GM12878 (cell line): ENCODE results near the gene LHX5. TPM values are rescaled to one million over a fixed set of nuclear protein-coding genes. Genes with fewer than 3 reads are reported as not detected.

Experiments used
- ATAC-seq: fragments of 200-7000 bp; cut with Tn5 transposase; 3 replicates; pipeline ENCODE4 v1.9.1; 2020; ENCODE audit warnings: mild to moderate bottlenecking, moderate library complexity
- BruUV-seq: library from RNA; stranded (reverse); fragments of 400-500 nt; replicated peaks from 2 replicates; lab custom pipeline; 2021; lab: Mats Ljungman, UMichigan
- CTCF ChIA-PET: fragments of 300-600 bp; sonication (Branson Sonifier 250); formaldehyde crosslinking; extraction: SDS; loops from one replicate; lab custom pipeline; 2021; ENCODE audit warnings: inconsistent platforms; lab: Yijun Ruan, JAX
- POLR2A ChIA-PET: fragments of 350-600 bp; formaldehyde crosslinking; extraction: SDS; loops from one replicate; lab custom pipeline; 2021; ENCODE audit warnings: inconsistent platforms; lab: Charles Lee
- RAD21 ChIA-PET: fragments of 300-600 bp; sonication (Branson Sonifier 250); formaldehyde crosslinking; loops from one replicate; lab custom pipeline; 2023; ENCODE audit warnings: antibody characterized with exemption; ENCODE audit not compliant: unreplicated experiment; lab: Charles Lee
- SMC1A ChIA-PET: fragments of 300-600 bp; sonication (Branson Sonifier 250); formaldehyde crosslinking; loops from one replicate; lab custom pipeline; 2023; ENCODE audit not compliant: unreplicated experiment, uncharacterized antibody; lab: Charles Lee
- DNase-seq: peaks from one replicate; pipeline ENCODE4 v3.0.0-alpha.2; 2011; ENCODE audit warnings: low read depth, low spot score
- FAIRE-seq: peaks from 3 replicates; lab custom pipeline; 2011; peaks lifted over from hg19 to GRCh38; lab: Jason Lieb, UNC
- H2AFZ ChIP-seq: 2 replicates; pipeline ENCODE4 v1.6.0; 2011; ENCODE audit warnings: low read depth, low read length, control low read depth; ENCODE audit not compliant: control insufficient read depth
- H3K27ac ChIP-seq: 2 replicates; pipeline ENCODE4 v1.5.1; 2011; ENCODE audit warnings: control low read depth; ENCODE audit not compliant: control insufficient read depth, insufficient read depth
- H3K27me3 ChIP-seq, 2 experiments: replicated peaks in 1 of 2; 2 replicates each; pipeline versions ENCODE4 v1.6.0 to v1.6.1; 2011; ENCODE audit warnings: low read length in 1 of 2; ENCODE audit not compliant: control insufficient read depth in 2 of 2, insufficient read depth in 2 of 2
- H3K36me3 ChIP-seq, 2 experiments: 2 replicates each; pipeline ENCODE4 v1.5.1; 2011; ENCODE audit warnings: low read length in 1 of 2; ENCODE audit not compliant: control insufficient read depth in 2 of 2, insufficient read depth in 2 of 2
- H3K4me1 ChIP-seq: 2 replicates; pipeline ENCODE4 v1.6.1; 2011; ENCODE audit warnings: mild to moderate bottlenecking, low read length, moderate library complexity, mixed read lengths; ENCODE audit not compliant: control insufficient read depth, insufficient read depth
- H3K4me2 ChIP-seq: 2 replicates; pipeline ENCODE4 v1.6.0; 2011; ENCODE audit warnings: control low read depth; ENCODE audit not compliant: control insufficient read depth, insufficient read depth
- H3K4me3 ChIP-seq: fragments of 200-600 bp; sonication (generic); 2 replicates; pipeline ENCODE4 v1.5.1; 2016
- H3K79me2 ChIP-seq: 2 replicates; pipeline ENCODE4 v1.6.0; 2011; ENCODE audit warnings: low read length; ENCODE audit not compliant: control insufficient read depth, insufficient read depth
- H3K9ac ChIP-seq: 2 replicates; pipeline ENCODE4 v1.8.0; 2011; ENCODE audit warnings: low read length, control low read depth, mixed read lengths; ENCODE audit not compliant: control insufficient read depth, insufficient read depth
- H3K9me3 ChIP-seq: replicated peaks from 3 replicates; pipeline ENCODE4 v1.5.1; 2011; ENCODE audit warnings: mild to moderate bottlenecking, low read length; ENCODE audit not compliant: control insufficient read depth, insufficient read depth
- H4K20me1 ChIP-seq: 2 replicates; pipeline ENCODE4 v1.6.0; 2011; ENCODE audit not compliant: control insufficient read depth, insufficient read depth
- BCL11A ChIP-seq: IDR thresholded peaks from 2 replicates; pipeline ENCODE4 v1.6.1; 2011; ENCODE audit warnings: low read depth, low read length
- EZH2 ChIP-seq: IDR thresholded peaks from 2 replicates; pipeline ENCODE4 v1.6.1; 2012; ENCODE audit warnings: low read depth, mild to moderate bottlenecking, control low read depth, inconsistent platforms, low read length, borderline replicate concordance; ENCODE audit not compliant: control insufficient read depth
- FOXM1 ChIP-seq: IDR thresholded peaks from 2 replicates; pipeline ENCODE4 v1.6.1; 2012; ENCODE audit warnings: low read depth, mild to moderate bottlenecking, inconsistent platforms, low read length, moderate library complexity
- GABPA ChIP-seq: IDR thresholded peaks from 2 replicates; pipeline ENCODE4 v1.6.1; 2014; ENCODE audit warnings: antibody characterized with exemption, low read depth, mild to moderate bottlenecking, inconsistent platforms
- POLR2AphosphoS2 ChIP-seq: IDR thresholded peaks from 2 replicates; pipeline ENCODE4 v1.6.1; 2011; ENCODE audit warnings: low read depth, mild to moderate bottlenecking, low read length, improper control_type of control experiment, moderate library complexity
- POLR2AphosphoS5 ChIP-seq: IDR thresholded peaks from 2 replicates; pipeline ENCODE4 v1.6.1; 2011; ENCODE audit warnings: mild to moderate bottlenecking, low read length, inconsistent platforms
- SIX5 ChIP-seq: IDR thresholded peaks from 2 replicates; pipeline ENCODE4 v1.6.1; 2011; ENCODE audit warnings: mild to moderate bottlenecking, low read depth, low read length, moderate library complexity; ENCODE audit not compliant: severe bottlenecking
- TCF7 ChIP-seq: IDR thresholded peaks from 2 replicates; pipeline ENCODE4 v1.6.1; 2014; ENCODE audit warnings: antibody characterized with exemption, borderline replicate concordance
- WRNIP1 ChIP-seq: IDR thresholded peaks from 2 replicates; pipeline ENCODE4 v1.6.1; 2011; ENCODE audit warnings: low read depth, low read length, improper control_type of control experiment, borderline replicate concordance
- ZNF24 ChIP-seq: fragments of 450-650 bp; IDR thresholded peaks from 2 replicates; pipeline ENCODE4 v1.6.1; 2017; ENCODE audit warnings: antibody characterized with exemption, mild to moderate bottlenecking
- ZNF384 ChIP-seq: IDR thresholded peaks from 2 replicates; pipeline ENCODE4 v1.6.1; 2012; ENCODE audit warnings: low read depth, mild to moderate bottlenecking, low read length, improper control_type of control experiment, borderline replicate concordance
- WGBS: methylation state at CpG from one replicate; pipeline ENCODE4 v1.1.6; 2016; ENCODE audit warnings: low lambda C conversion rate; ENCODE audit not compliant: insufficient replicate concordance, insufficient coverage; ENCODE audit errors: missing lambda C conversion rate; 5-methylcytosine and 5-hydroxymethylcytosine counted together
- in situ Hi-C: fragments of 300-500 bp; cut with MboI; formaldehyde crosslinking; loops from 9 replicates; pipeline ENCODE4 v1.14.3; 2018; ENCODE audit warnings: mixed read lengths
- intact Hi-C: fragments of 100-400 bp; cut with micrococcal nuclease; formaldehyde crosslinking; loops from one replicate; pipeline ENCODE4 v1.14.2; 2022; ENCODE audit not compliant: unreplicated experiment
- polyA plus RNA-seq, 11 experiments: library from polyadenylated mRNA; depleted of rRNA in 4 of 11; unstranded in 6 of 11; stranded (reverse) in 5 of 11; fragments of >200 nt; fragmentation: Nextera tagmentation in 4 of 11; fragmentation: Illumina TruSeq in 1 of 11; extraction: Ambion mirVana in 4 of 11; extraction: Trizol in 1 of 11; gene quantifications; 1 replicate in 1 of 11; 2 replicates in 10 of 11; pipeline versions ENCODE4 v1.2.1 to v1.2.3, GENCODE V29; 2011 to 2016; ENCODE audit warnings: inconsistent platforms in 2 of 11, missing spikeins in 2 of 11, low read depth in 1 of 11
- total RNA-seq, 4 experiments: library from RNA; depleted of rRNA in 3 of 4; stranded (reverse); fragments of >200 nt in 3 of 4; fragmentation: Illumina TruSeq in 1 of 4; extraction: Trizol in 1 of 4; gene quantifications; 2 replicates each; pipeline versions ENCODE4 v1.2.1 to v1.2.3, GENCODE V29; 2013 to 2021
- TF ChIP-seq, protein P1 (sequence below): fragments of 450-650 bp; formaldehyde crosslinking; IDR thresholded peaks from 2 replicates; pipeline ENCODE4 v1.5.0; 2022; ENCODE audit warnings: mild to moderate bottlenecking, missing genetic modification characterization

LHX5 gene
- total and polyA plus RNA-seq, 10 of the 15 experiments (the other 5 are each of a cell fraction or from before 2014, with no cell fraction given), result 0.03 TPM; not detected in 9

DNA sequence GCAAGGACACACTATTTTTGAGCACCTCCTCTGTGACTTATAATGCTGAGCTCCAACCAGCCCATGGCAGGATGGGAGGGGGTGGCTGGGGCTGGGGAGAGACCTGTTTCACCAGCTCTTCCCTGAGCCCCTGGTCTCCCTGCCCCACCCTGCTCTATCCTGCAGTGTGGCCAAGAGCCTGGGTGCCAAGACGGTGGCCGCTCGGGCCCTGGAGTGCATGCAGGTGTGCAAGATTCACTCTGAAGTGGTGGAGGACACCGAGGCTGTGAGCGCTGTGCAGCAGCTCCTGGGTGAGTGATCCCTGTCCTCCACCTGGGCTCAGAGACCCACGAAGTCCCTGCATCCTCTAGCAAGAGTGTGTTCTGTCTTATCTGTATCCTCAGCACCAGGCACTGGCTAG is 35.1 kb downstream of the LHX5 start:
- no peak for ATAC-seq
- no peaks in the 10 kb centered on the region for H3K9me3 ChIP-seq
- no TSS peak for BruUV-seq
- ChIA-PET CTCF (interaction anchor here (1.0 kb wide), 1 partner anchor 454 kb away, joined by 4 read pairs; no protein-coding TSS in a partner anchor), POLR2A (no interaction called here), RAD21 (no interaction called here), SMC1A (no interaction called here)
- no peak overlapping the region for H3K4me2 ChIP-seq
- no peak for FAIRE-seq
- in situ Hi-C loops (loop anchor here (10.0 kb wide), 1 partner anchor 478 kb away; no protein-coding TSS in a partner anchor), intact Hi-C loops (loop anchor here (10.0 kb wide), 1 partner anchor 478 kb away; no protein-coding TSS in a partner anchor)
- no peaks in the 10 kb centered on the region for H3K79me2 ChIP-seq
- no peaks in the 10 kb centered on the region; the same call in 1 of the 2 replicates for H4K20me1 ChIP-seq
- no peak overlapping the region for H3K27ac ChIP-seq
- no peak overlapping the region for H3K9ac ChIP-seq
- H3K27me3 ChIP-seq, result peaks cover 2 to 9% of the 10 kb centered on the region in 2 experiments; a peak in 3 of 4 replicates
- no peaks in the 10 kb centered on the region for H3K4me1 ChIP-seq
- no peak for TF ChIP-seq POLR2AphosphoS2
- TF ChIP-seq GABPA, result no peak
- no peak for TF ChIP-seq BCL11A
- no peak for TF ChIP-seq EZH2
- no peak for TF ChIP-seq FOXM1
- H3K4me3 ChIP-seq, result no peak overlapping the region
- no peak for DNase-seq
- no peaks in the 10 kb centered on the region for H3K36me3 ChIP-seq
- no peak overlapping the region for H2AFZ ChIP-seq
- 43% methylated on average over 6 of the region's 6 CpGs for WGBS

GRCh38 chr12:113435367-113435766 is 36.3 kb downstream of the LHX5 start:
- ChIA-PET SMC1A (no interaction called here), RAD21 (interaction anchor here (0.6 to 0.9 kb wide), 2 partner anchors 124 to 134 kb away, joined by 3 to 4 read pairs; no protein-coding TSS in a partner anchor)
- no peak overlapping the region for H3K27ac ChIP-seq
- H3K79me2 ChIP-seq, result no peaks in the 10 kb centered on the region
- H3K4me2 ChIP-seq, result no peak overlapping the region
- no peaks in the 10 kb centered on the region; the same call in 1 of the 2 replicates for H4K20me1 ChIP-seq
- no peak overlapping the region for H2AFZ ChIP-seq
- no peak for ATAC-seq
- H3K9me3 ChIP-seq, result no peaks in the 10 kb centered on the region
- WGBS, result 70% methylated on average over 5 of the region's 5 CpGs
- intact Hi-C loops, result loop anchor here (10.0 kb wide), 1 partner anchor 479 kb away; no protein-coding TSS in a partner anchor
- peaks cover 2 to 4% of the 10 kb centered on the region in 2 experiments; a peak in 3 of 4 replicates for H3K27me3 ChIP-seq
- no peak overlapping the region for H3K4me3 ChIP-seq
- H3K36me3 ChIP-seq, result no peaks in the 10 kb centered on the region
- TF ChIP-seq ZNF24 (no peak), ZNF384 (no peak), SIX5 (no peak), POLR2AphosphoS5 (no peak), TCF7 (no peak), WRNIP1 (no peak)
- TF ChIP-seq, protein P1, sequence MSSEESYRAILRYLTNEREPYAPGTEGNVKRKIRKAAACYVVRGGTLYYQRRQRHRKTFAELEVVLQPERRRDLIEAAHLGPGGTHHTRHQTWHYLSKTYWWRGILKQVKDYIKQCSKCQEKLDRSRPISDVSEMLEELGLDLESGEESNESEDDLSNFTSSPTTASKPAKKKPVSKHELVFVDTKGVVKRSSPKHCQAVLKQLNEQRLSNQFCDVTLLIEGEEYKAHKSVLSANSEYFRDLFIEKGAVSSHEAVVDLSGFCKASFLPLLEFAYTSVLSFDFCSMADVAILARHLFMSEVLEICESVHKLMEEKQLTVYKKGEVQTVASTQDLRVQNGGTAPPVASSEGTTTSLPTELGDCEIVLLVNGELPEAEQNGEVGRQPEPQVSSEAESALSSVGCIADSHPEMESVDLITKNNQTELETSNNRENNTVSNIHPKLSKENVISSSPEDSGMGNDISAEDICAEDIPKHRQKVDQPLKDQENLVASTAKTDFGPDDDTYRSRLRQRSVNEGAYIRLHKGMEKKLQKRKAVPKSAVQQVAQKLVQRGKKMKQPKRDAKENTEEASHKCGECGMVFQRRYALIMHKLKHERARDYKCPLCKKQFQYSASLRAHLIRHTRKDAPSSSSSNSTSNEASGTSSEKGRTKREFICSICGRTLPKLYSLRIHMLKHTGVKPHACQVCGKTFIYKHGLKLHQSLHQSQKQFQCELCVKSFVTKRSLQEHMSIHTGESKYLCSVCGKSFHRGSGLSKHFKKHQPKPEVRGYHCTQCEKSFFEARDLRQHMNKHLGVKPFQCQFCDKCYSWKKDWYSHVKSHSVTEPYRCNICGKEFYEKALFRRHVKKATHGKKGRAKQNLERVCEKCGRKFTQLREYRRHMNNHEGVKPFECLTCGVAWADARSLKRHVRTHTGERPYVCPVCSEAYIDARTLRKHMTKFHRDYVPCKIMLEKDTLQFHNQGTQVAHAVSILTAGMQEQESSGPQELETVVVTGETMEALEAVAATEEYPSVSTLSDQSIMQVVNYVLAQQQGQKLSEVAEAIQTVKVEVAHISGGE, result no peak
- TF ChIP-seq, all 136 proteins: peak for 0
- CTCF ChIA-PET, result no interaction called here
- FAIRE-seq (no peak), DNase-seq (no peak)
- POLR2A ChIA-PET, result no interaction called here
- in situ Hi-C loops, result loop anchor here (10.0 kb wide), 1 partner anchor 479 kb away; no protein-coding TSS in a partner anchor
- no TSS peak for BruUV-seq
- Histone ChIP-seq H3K4me1 (no peaks in the 10 kb centered on the region), H3K9ac (no peak overlapping the region)
